Measurements from ENCODE around the gene GABRA5. TPM values are rescaled to one million over a fixed set of nuclear protein-coding genes. Genes with fewer than 3 reads are reported as not detected.

Gene GABRA5
- polyA plus RNA-seq, 1 donor (not counting 4 experiments of a cell fraction or from before 2014, with no cell fraction given): 0.03 TPM

GRCh38 chr15:26874774-26875475, 8.1 kb downstream of the GABRA5 start:
- Histone ChIP-seq H3K4me3 (ENCODE audit: control insufficient read depth in 2 of 3, extremely low read depth in 1 of 3, insufficient read depth in 2 of 3, low read depth in 1 of 3, low read length in 3 of 3) (no peak overlapping the region), H3K79me2 (ENCODE audit: control insufficient read depth, insufficient read depth, low read length) (no peaks in the 10 kb centered on the region), H3K4me2 (ENCODE audit: control insufficient read depth, extremely low read depth, insufficient read depth, low read depth, low read length) (no peak overlapping the region), H3K27ac (ENCODE audit: control insufficient read depth, insufficient read depth, low read length) (no peak overlapping the region), H3K4me1 (ENCODE audit: control insufficient read depth, extremely low read depth, insufficient read depth, low read length) (no peaks in the 10 kb centered on the region), H3K9ac (ENCODE audit: control insufficient read depth, extremely low read depth, insufficient read depth, low read length) (no peak overlapping the region), H3K9me1 (ENCODE audit: control insufficient read depth, extremely low read depth, insufficient read depth, low read length) (no peaks in the 10 kb centered on the region), H2AFZ (ENCODE audit: control insufficient read depth, low read length) (no peak overlapping the region), H3K36me3 (ENCODE audit: control insufficient read depth in 2 of 2, extremely low read depth in 1 of 2, insufficient read depth in 2 of 2, low read length in 2 of 2) (no peaks in the 10 kb centered on the region), H3K27me3 (ENCODE audit: control insufficient read depth, extremely low read depth, insufficient read depth, low read length) (no peaks in the 10 kb centered on the region), H4K20me1 (ENCODE audit: control insufficient read depth, extremely low read depth, insufficient read depth, low read length) (no peaks in the 10 kb centered on the region), H3K9me3 (ENCODE audit: control insufficient read depth, low read depth, low read length) (no peaks in the 10 kb centered on the region)
- TF ChIP-seq EZH2 (IDR thresholded peaks at IDR 0.05; ENCODE audit: low read length): no peak
- FAIRE-seq: no peak
- no peak for DNase-seq (ENCODE audit: low read depth, low spot score)
- dilution Hi-C loops (cut with MboI; ENCODE audit: extremely low pct_ligation_motif_present, low sequenced_read_pairs): no loop called here

DNA sequence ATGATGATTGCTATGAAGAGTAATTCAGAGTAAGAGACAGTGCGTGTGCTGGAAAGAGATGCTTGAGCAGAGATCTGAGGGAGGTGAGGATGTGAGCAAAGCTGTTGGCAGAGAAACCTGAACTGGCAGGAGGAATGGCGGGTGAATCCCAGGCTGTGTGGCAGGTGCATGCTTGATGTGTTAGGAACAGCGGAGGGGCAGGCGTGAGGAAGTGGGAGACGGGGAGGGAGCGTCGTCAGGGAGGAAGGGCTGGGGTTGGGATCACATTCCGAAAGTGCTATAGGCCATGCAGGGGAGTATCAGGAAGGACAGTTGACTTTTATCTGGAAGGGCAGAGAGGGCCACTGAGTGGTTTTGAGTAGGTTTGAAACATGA, 8.6 kb downstream of the GABRA5 start:
- Histone ChIP-seq H3K27me3 (ENCODE audit: control insufficient read depth, extremely low read depth, insufficient read depth, low read length) (no peaks in the 10 kb centered on the region), H2AFZ (ENCODE audit: control insufficient read depth, low read length) (no peak overlapping the region), H3K36me3 (ENCODE audit: control insufficient read depth in 2 of 2, extremely low read depth in 1 of 2, insufficient read depth in 2 of 2, low read length in 2 of 2) (no peaks in the 10 kb centered on the region), H4K20me1 (ENCODE audit: control insufficient read depth, extremely low read depth, insufficient read depth, low read length) (no peaks in the 10 kb centered on the region), H3K4me1 (ENCODE audit: control insufficient read depth, extremely low read depth, insufficient read depth, low read length) (no peaks in the 10 kb centered on the region), H3K4me2 (ENCODE audit: control insufficient read depth, extremely low read depth, insufficient read depth, low read depth, low read length) (no peak overlapping the region), H3K9me3 (ENCODE audit: control insufficient read depth, low read depth, low read length) (no peaks in the 10 kb centered on the region), H3K27ac (ENCODE audit: control insufficient read depth, insufficient read depth, low read length) (no peak overlapping the region), H3K9ac (ENCODE audit: control insufficient read depth, extremely low read depth, insufficient read depth, low read length) (no peak overlapping the region), H3K4me3 (ENCODE audit: control insufficient read depth in 2 of 3, extremely low read depth in 1 of 3, insufficient read depth in 2 of 3, low read depth in 1 of 3, low read length in 3 of 3) (no peak overlapping the region), H3K9me1 (ENCODE audit: control insufficient read depth, extremely low read depth, insufficient read depth, low read length) (no peaks in the 10 kb centered on the region), H3K79me2 (ENCODE audit: control insufficient read depth, insufficient read depth, low read length) (no peaks in the 10 kb centered on the region)
- DNase-seq (ENCODE audit: low read depth, low spot score) (no peak), FAIRE-seq (no peak)
- no peak for TF ChIP-seq EZH2 (IDR thresholded peaks at IDR 0.05; ENCODE audit: low read length)
- TF ChIP-seq, protein P1, sequence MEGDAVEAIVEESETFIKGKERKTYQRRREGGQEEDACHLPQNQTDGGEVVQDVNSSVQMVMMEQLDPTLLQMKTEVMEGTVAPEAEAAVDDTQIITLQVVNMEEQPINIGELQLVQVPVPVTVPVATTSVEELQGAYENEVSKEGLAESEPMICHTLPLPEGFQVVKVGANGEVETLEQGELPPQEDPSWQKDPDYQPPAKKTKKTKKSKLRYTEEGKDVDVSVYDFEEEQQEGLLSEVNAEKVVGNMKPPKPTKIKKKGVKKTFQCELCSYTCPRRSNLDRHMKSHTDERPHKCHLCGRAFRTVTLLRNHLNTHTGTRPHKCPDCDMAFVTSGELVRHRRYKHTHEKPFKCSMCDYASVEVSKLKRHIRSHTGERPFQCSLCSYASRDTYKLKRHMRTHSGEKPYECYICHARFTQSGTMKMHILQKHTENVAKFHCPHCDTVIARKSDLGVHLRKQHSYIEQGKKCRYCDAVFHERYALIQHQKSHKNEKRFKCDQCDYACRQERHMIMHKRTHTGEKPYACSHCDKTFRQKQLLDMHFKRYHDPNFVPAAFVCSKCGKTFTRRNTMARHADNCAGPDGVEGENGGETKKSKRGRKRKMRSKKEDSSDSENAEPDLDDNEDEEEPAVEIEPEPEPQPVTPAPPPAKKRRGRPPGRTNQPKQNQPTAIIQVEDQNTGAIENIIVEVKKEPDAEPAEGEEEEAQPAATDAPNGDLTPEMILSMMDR (optimal IDR thresholded peaks at IDR 0.05 in 1 of 3, IDR thresholded peaks at IDR 0.05 in 1 of 3, conservative IDR thresholded peaks at IDR 0.05 in 1 of 3; ENCODE audit: extremely low read depth in 1 of 3, insufficient read depth in 2 of 3, low read length in 3 of 3): no peak
- dilution Hi-C loops (cut with MboI; ENCODE audit: extremely low pct_ligation_motif_present, low sequenced_read_pairs): no loop called here

DNA sequence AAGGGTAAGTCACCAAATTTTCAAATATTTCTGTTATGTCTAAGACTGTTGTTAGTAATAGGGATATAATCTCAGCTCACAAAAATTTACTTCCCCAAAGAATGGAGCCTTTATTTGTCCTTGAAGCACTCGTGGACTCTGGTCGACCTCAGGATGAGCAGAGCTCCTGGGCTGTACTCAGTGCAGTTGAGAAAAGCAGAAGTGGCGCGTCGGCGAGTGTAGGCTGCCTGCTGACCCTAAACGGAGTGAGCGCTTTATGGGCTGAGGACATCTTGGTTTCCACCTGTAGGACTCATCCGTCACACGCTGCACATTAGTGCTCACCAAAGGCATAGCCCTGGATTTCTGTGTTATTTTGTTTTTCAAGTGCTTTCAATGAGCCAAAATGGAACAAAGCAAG, 11.0 kb downstream of the GABRA5 start:
- FAIRE-seq (no peak), DNase-seq (ENCODE audit: low read depth, low spot score) (no peak)
- dilution Hi-C loops (cut with MboI; ENCODE audit: extremely low pct_ligation_motif_present, low sequenced_read_pairs): no loop called here
- no peaks in the 10 kb centered on the region for H3K9me1 ChIP-seq (ENCODE audit: control insufficient read depth, extremely low read depth, insufficient read depth, low read length)
- H3K4me3 ChIP-seq (ENCODE audit: control insufficient read depth in 2 of 3, extremely low read depth in 1 of 3, insufficient read depth in 2 of 3, low read depth in 1 of 3, low read length in 3 of 3): no peak overlapping the region
- H3K9ac ChIP-seq (ENCODE audit: control insufficient read depth, extremely low read depth, insufficient read depth, low read length): no peak overlapping the region
- H4K20me1 ChIP-seq (ENCODE audit: control insufficient read depth, extremely low read depth, insufficient read depth, low read length): no peaks in the 10 kb centered on the region
- TF ChIP-seq, protein P1 (optimal IDR thresholded peaks at IDR 0.05 in 1 of 3, IDR thresholded peaks at IDR 0.05 in 1 of 3, conservative IDR thresholded peaks at IDR 0.05 in 1 of 3; ENCODE audit: extremely low read depth in 1 of 3, insufficient read depth in 2 of 3, low read length in 3 of 3): no peak
- TF ChIP-seq EZH2 (IDR thresholded peaks at IDR 0.05; ENCODE audit: low read length): no peak
- H3K27ac ChIP-seq (ENCODE audit: control insufficient read depth, insufficient read depth, low read length): no peak overlapping the region
- no peak overlapping the region for H3K4me2 ChIP-seq (ENCODE audit: control insufficient read depth, extremely low read depth, insufficient read depth, low read depth, low read length)
- H3K36me3 ChIP-seq (ENCODE audit: control insufficient read depth in 2 of 2, extremely low read depth in 1 of 2, insufficient read depth in 2 of 2, low read length in 2 of 2): no peaks in the 10 kb centered on the region
- no peak overlapping the region for H2AFZ ChIP-seq (ENCODE audit: control insufficient read depth, low read length)
- H3K27me3 ChIP-seq (ENCODE audit: control insufficient read depth, extremely low read depth, insufficient read depth, low read length): no peaks in the 10 kb centered on the region
- no peaks in the 10 kb centered on the region for H3K79me2 ChIP-seq (ENCODE audit: control insufficient read depth, insufficient read depth, low read length)
- H3K9me3 ChIP-seq (ENCODE audit: control insufficient read depth, low read depth, low read length): no peaks in the 10 kb centered on the region
- H3K4me1 ChIP-seq (ENCODE audit: control insufficient read depth, extremely low read depth, insufficient read depth, low read length): no peaks in the 10 kb centered on the region
